UCSD-AML1 (cell line): ENCODE data around the gene RARRES2.

Source experiments
- DNase-seq: peaks from one replicate; lab custom pipeline; 2025; ENCODE audit not compliant: unreplicated experiment; lab: John Stamatoyannopoulos, UW

Gene RARRES2

GRCh38 chr7:150339409-150339809 lies 2.0 kb downstream of the RARRES2 start:
- DNase-seq, result no peak

DNA sequence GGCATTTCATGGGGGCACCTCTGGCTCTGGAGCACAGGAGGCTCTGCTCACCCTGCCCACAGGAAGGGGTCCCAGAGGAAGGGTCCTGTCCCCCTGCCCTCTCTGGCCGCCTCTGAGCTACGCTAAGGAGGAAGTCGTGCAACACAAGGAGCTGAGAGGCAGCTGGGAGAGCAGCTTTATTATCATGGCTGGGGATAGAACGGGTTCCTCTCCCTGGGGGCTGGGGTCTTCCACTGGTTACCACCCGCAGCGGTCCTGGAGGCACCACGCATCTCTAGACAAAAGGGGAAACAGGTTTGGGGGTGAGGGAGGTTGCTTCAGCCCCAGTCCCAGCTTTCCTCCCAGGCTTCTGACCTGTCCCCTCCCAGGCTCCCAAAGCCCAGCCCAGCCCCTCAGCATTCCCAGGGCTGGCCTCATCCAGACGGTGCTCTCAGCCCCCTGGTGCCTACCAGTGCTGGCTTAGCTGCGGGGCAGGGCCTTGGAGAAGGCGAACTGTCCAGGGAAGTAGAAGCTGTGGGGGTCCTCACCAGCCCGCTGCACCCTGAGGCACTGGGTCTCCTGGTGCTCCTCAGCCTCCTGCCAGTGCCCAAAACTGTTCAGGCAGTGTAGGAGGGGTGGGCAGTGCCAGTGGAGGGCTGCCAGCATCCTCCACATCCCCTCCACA lies 3.1 kb downstream of the RARRES2 start:
- no peak for DNase-seq

DNA sequence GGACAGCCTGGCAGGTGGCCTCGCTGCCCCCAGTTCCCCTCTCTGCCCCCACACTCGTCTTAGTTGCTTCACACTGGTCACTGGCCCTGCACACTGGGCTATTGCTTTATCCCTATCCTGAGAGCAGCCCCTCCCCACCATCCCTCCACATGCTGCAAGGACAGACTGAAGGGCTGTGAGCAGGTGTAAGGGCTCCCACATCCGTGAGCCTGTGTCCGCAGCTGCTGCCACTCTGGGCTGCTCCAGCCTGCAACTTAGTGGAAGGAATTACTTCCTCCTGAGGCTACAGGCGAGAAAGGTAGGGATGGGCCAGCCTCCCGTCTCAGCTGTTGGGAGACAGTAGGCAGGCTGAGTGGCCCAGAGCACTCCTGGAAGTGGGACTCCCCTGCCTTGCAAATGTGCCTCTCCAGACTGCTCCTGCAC lies 3.8 kb downstream of the RARRES2 start:
- no peak for DNase-seq

DNA sequence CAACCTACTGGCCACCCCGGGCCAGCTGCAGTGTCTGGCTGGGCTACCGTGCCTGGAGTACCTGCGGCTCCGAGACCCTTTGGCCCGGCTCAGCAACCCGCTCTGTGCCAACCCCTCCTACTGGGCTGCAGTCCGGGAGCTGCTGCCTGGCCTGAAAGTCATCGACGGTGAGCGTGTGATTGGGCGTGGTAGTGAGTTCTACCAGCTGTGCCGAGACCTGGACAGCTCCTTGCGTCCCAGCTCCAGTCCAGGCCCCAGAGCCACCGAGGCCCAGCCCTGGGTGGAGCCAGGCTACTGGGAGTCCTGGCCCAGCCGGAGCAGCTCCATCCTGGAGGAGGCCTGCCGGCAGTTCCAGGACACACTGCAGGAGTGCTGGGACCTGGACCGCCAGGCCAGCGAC lies 4.2 kb downstream of the RARRES2 start:
- DNase-seq, result no peak

DNA sequence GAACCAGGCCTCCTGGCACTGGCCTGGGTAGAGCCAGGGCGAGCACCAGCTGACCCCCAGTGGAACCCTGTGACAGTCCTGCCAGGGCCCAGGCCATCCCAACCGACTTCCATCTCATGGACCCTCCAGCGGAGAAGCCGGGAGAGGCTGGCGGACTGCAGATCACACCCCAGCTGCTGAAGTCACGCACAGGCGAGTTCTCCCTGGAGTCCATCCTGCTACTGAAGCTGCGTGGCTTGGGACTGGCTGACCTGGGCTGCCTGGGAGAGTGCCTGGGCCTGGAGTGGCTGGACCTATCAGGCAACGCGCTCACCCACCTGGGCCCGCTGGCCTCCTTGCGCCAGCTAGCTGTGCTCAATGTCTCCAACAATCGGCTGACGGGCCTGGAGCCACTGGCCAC lies 4.7 kb downstream of the RARRES2 start:
- DNase-seq, result no peak

DNA sequence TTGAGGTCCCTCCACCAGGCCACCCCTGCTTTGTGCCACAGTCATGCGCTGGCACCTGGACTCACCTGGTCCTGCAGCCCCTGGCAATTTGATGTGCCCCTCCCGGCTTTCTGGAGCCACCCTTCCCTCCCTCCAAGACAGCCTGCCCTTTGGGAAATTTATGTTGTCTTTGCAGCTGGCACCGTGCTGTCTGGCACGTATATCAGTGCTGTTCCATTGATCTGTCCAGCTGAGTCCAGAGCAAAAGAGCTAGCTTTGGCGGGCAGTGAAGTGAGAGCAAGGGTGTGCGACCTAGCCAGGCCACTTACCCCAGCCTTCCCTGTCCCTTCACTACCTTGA lies 5.7 kb downstream of the RARRES2 start:
- no peak for DNase-seq

GRCh38 chr7:150335108-150335773 lies 6.2 kb downstream of the RARRES2 start:
- DNase-seq, result no peak

DNA sequence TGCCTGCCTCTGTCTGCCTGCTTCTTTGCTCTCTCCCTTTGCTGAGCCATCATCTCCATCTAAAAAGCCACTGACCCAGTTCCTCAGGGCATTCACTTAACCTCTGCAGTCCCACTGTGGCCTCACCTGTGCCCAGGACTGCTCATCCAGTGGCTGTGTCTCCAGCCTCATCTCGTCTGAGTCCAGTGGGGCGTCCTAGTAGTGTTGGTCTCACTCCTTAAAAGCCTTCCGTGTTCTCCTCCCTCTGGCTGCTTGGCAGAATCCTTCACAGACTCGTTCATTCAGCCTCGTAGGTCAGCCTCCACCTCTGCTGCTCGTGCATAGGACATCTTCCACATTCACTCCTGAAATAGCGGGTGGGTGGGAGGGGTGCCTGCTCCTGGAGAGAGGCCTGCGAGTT lies 7.3 kb downstream of the RARRES2 start:
- DNase-seq, result no peak

DNA sequence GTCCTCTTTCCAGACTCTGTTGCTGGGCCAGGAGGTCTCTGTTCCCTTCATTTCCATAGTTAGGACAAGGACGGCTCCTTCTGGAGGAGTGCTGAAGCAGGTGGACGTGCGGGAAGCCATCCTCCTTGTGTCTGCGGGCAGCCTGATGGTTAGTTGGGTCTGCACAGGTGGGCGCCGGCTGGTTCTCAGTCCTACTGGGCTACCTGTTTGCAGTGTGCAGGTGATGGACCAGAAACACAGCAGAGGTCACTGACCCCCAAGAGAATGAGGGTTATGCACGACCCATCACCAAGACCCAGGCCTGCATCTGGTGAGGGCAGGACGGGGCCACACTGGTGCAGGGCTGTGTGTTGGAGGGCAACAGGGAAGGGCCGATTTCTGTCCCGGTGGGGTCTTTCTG lies 7.8 kb downstream of the RARRES2 start:
- no peak for DNase-seq

- DNase-seq, result no peak
Observed at GRCh38 chr7:150332852-150333635, 8.4 kb downstream of the RARRES2 start.

- no peak for DNase-seq
Observed at GRCh38 chr7:150330211-150330885, 11.1 kb downstream of the RARRES2 start.

- DNase-seq, result no peak
Observed at GRCh38 chr7:150329331-150330120, 11.9 kb downstream of the RARRES2 start.

DNA sequence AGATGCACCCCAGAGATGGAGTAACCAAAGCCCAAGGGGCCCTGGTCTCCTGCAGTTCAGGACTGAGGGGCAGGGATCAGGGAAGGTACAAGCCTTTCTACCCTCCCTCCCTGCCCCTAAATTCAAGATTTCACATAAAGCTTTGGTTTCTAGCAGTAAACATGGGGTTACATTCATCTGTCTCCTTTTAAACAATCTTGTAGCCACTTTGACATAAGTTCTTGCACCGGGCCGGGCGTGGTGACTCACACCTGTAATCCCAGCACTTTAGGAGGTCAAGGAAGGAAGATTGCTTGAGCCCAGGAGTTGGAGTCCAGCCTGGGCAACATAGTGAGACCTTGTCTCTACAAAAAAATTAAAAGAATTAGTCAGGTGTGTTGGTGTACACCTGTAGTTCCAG lies 14.1 kb downstream of the RARRES2 start:
- DNase-seq, result no peak

DNA sequence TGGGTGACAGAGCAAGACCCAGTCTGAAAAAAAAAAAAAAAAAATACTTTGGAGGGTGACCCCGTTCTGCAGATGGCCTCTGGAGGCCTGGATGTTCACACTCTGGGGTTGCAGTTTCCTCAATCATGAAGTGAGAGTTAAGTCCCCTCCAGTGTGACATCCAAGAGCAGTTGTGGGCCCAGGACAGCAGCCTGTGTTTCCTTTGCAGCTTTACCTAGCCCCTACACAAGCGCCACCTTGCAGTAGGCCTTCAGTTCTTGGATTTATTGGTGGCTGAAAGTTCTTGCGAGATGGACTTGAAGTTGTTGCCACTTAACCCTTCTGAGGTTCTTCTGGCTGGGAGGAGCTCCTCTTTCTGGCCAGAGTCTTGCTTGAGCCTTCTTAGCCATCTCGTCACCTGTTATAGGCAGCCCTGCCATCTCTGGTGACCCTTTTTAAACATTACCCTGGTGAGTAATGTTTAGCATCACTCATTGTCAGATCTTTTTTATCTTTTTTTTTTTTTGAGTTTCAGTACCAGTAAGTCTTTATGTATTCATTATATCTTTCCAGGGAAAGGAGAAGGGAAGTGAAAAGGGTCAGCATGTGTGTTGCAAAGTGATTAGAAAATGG lies 14.7 kb downstream of the RARRES2 start:
- no peak for DNase-seq

DNA sequence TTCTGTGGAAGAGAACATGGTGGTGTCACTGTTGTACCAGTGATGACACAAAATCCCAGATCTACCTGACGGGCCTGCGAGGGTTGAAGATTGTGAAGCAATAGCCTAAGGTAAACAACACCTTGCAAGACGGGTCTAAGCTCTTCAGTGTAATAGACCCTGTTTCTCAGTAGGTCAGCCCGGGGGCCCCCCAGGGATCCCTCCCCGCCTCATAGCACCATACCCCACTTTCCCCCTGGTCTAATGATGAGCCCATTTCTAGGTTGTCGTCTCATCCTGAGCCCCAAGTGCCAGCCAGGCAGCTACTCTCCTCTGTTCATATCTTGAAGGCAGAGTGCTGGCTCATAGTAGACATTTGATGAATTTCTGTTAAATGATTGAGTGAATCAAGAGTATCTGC lies 15.5 kb downstream of the RARRES2 start:
- DNase-seq, result no peak

GRCh38 chr7:150325110-150325611 lies 16.3 kb downstream of the RARRES2 start:
- DNase-seq, result no peak

DNA sequence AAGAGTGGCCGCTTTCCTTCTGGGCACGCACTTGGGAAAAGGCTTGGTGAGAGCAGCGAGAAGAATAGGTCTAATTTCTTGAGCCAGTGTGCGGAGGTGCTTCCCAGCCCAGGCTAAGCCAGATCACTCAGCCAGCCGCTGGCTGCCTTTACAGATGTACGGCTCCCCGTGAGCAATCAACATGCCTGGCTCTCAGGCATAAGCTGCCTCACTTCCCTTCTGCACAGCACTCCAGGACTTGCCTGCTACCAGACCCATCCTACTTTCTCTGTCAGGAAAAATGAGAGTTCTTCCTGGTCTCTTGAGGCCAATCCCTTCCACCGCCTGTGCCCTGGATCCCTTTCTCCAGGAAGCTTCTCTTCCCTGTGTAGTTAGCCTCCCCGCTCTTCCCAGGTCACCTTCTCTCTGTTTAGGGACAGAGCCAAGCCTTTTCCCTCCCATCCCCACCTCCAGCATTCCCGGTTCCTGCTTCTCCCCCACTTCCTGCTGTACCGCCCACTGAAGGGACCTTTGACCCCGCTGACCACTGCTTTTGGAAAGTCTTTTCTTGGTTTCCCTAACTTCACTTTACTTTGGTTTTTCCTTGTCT lies 17.0 kb downstream of the RARRES2 start:
- no peak for DNase-seq

GRCh38 chr7:150323682-150324372 lies 17.6 kb downstream of the RARRES2 start:
- DNase-seq, result no peak
